HG03520 (cell line): ENCODE results near the gene IL12B.
A peak's percentile ranks its signal among the peaks of the same experiment; 100 is the strongest.
"Not testable (repeated sequence)": the region's sequence is repeated elsewhere in the genome, so short reads cannot be mapped to it uniquely, and the experiment has no call there.

Experiments used
- ATAC-seq: cut with Tn5 transposase; IDR thresholded peaks from one replicate; pipeline ENCODE4 v1.9.1; 2021; ENCODE audit warnings: mild to moderate bottlenecking, moderate library complexity; ENCODE audit not compliant: unreplicated experiment

The IL12B gene

GRCh38 chr5:159333545-159333925 is 3.2 kb upstream of the IL12B start:
- no peak for ATAC-seq

GRCh38 chr5:159332800-159333544 is 2.7 kb upstream of the IL12B start:
- no peak for ATAC-seq

- peak; percentile 63 for ATAC-seq
Observed at GRCh38 chr5:159331093-159331973, 1.0 kb upstream of the IL12B start.

GRCh38 chr5:159324986-159325385 is 5.3 kb downstream of the IL12B start:
- no peak for ATAC-seq

GRCh38 chr5:159324102-159324755 is 6.1 kb downstream of the IL12B start:
- ATAC-seq = no peak

GRCh38 chr5:159322180-159322579 is 8.1 kb downstream of the IL12B start:
- no peak for ATAC-seq

- no peak for ATAC-seq
Observed at GRCh38 chr5:159319832-159320231, 10.5 kb downstream of the IL12B start.

- ATAC-seq = no peak
Observed at GRCh38 chr5:159319363-159319762, 10.9 kb downstream of the IL12B start.

- ATAC-seq = no peak
Observed at GRCh38 chr5:159318448-159318847, 11.8 kb downstream of the IL12B start.

- ATAC-seq = no peak
Observed at GRCh38 chr5:159317849-159318248, 12.4 kb downstream of the IL12B start.

- ATAC-seq = no peak
Observed at GRCh38 chr5:159316519-159317383, 13.5 kb downstream of the IL12B start.

- ATAC-seq = no peak
Observed at GRCh38 chr5:159313197-159313596, 17.1 kb downstream of the IL12B start.

- ATAC-seq = no peak
Observed at GRCh38 chr5:159311063-159311462, 19.2 kb downstream of the IL12B start.

- no peak for ATAC-seq
Observed at GRCh38 chr5:159310511-159310910, 19.8 kb downstream of the IL12B start.

- no peak for ATAC-seq
Observed at GRCh38 chr5:159309689-159310433, 20.4 kb downstream of the IL12B start.

- no peak for ATAC-seq
Observed at GRCh38 chr5:159304961-159305595, 25.2 kb downstream of the IL12B start.

GRCh38 chr5:159303286-159303685 is 27.0 kb downstream of the IL12B start:
- no peak for ATAC-seq

GRCh38 chr5:159301929-159302860 is 28.1 kb downstream of the IL12B start:
- ATAC-seq = not testable (repeated sequence)
